Upper lobe of left lung (tissue), 4 donors: Measurements from ENCODE around the gene LMBR1.

Experiments
- EP300 ChIP-seq, 4 donors: sonication (generic); formaldehyde crosslinking; IDR thresholded peaks; one replicate each; pipeline ENCODE4 v1.5.1; 2017; ENCODE audit warnings: antibody characterized with exemption in 4 of 4, control low read depth in 2 of 4
- POLR2AphosphoS5 ChIP-seq, 2 donors: sonication (generic); formaldehyde crosslinking; IDR thresholded peaks; one replicate each; pipeline ENCODE4 v1.5.1; 2017; ENCODE audit warnings: antibody characterized with exemption in 2 of 2
- TF ChIP-seq, protein P1 (sequence below), 6 experiments: fragments of 450-650 bp in 4 of 6; fragments of 200-600 bp in 2 of 6; sonication (generic) in 2 of 6; IDR thresholded peaks; one replicate each; pipeline ENCODE4 v1.5.1; 2016 to 2019; ENCODE audit warnings: antibody characterized with exemption in 6 of 6

DNA sequence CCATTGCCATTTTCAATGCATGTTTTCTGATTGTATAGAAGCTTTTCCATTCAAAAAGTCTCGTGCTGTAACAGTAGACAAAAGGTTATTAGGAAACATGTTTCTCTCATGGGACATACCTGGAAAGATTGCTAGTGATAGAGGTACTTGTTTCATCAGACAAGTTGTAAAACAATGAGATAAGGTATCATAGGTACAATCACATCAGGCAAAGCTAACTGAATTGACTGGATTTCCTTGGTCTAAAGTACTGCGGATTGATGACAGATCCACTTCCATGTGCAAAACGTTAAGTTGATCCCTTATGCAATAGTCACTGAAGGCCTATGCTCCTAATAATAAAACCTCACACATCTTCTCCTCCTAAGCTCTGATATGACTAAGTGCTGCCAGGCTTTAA lies 258.9 kb downstream of the LMBR1 start:
- TF ChIP-seq POLR2AphosphoS5 (IDR thresholded peaks at IDR 0.05) (no peak), EP300 (IDR thresholded peaks at IDR 0.05) (no peak)
- TF ChIP-seq, protein P1, sequence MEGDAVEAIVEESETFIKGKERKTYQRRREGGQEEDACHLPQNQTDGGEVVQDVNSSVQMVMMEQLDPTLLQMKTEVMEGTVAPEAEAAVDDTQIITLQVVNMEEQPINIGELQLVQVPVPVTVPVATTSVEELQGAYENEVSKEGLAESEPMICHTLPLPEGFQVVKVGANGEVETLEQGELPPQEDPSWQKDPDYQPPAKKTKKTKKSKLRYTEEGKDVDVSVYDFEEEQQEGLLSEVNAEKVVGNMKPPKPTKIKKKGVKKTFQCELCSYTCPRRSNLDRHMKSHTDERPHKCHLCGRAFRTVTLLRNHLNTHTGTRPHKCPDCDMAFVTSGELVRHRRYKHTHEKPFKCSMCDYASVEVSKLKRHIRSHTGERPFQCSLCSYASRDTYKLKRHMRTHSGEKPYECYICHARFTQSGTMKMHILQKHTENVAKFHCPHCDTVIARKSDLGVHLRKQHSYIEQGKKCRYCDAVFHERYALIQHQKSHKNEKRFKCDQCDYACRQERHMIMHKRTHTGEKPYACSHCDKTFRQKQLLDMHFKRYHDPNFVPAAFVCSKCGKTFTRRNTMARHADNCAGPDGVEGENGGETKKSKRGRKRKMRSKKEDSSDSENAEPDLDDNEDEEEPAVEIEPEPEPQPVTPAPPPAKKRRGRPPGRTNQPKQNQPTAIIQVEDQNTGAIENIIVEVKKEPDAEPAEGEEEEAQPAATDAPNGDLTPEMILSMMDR (IDR thresholded peaks at IDR 0.05) = no peak
